Adrenal gland (tissue), 12 donors: Measurements from ENCODE around the gene SLC36A1. TPM values are rescaled to one million over a fixed set of nuclear protein-coding genes. Genes with fewer than 3 reads are reported as not detected.

Source experiments
- DNase-seq, 7 donors: peaks; one replicate each; pipeline ENCODE4 v3.0.0-alpha.2; 2019 to 2020
- H3K27ac ChIP-seq, 5 donors: fragments of 200-600 bp; sonication (generic) in 4 of 5; 1 replicate in 3 of 5; 2 replicates in 2 of 5; pipeline versions ENCODE4 v1.5.1 to v1.8.0; 2016 to 2020; ENCODE audit warnings: mild to moderate bottlenecking in 1 of 5
- H3K27me3 ChIP-seq: fragments of 200-600 bp; 2 replicates; pipeline ENCODE4 v1.8.0; 2021
- H3K36me3 ChIP-seq, 2 donors: fragments of 200-600 bp; replicated peaks in 1 of 2; 1 replicate in 1 of 2; 2 replicates in 1 of 2; pipeline versions ENCODE4 v1.5.1 to v1.8.0; 2018 to 2022
- H3K4me1 ChIP-seq, 2 donors: fragments of 200-600 bp; replicated peaks in 1 of 2; 1 replicate in 1 of 2; 2 replicates in 1 of 2; pipeline versions ENCODE4 v1.5.1 to v1.8.0; 2018 to 2021
- H3K4me3 ChIP-seq, 4 donors: fragments of 200-600 bp; sonication (generic) in 3 of 4; one replicate each; pipeline ENCODE4 v1.5.1; 2016 to 2018
- H3K9me3 ChIP-seq, 3 donors: fragments of 200-600 bp; sonication (generic) in 1 of 3; replicated peaks in 1 of 3; 1 replicate in 2 of 3; 2 replicates in 1 of 3; pipeline versions ENCODE4 v1.5.1 to v1.8.0; 2016 to 2021
- CTCF ChIP-seq, 6 experiments: fragments of 450-650 bp in 4 of 6; fragments of 200-600 bp in 2 of 6; sonication (generic) in 1 of 6; IDR thresholded peaks; 1 replicate in 5 of 6; 2 replicates in 1 of 6; pipeline versions ENCODE4 v1.5.1 to v1.8.0; 2016 to 2021; ENCODE audit warnings: antibody characterized with exemption in 6 of 6, mild to moderate bottlenecking in 2 of 6, moderate library complexity in 1 of 6
- POLR2A ChIP-seq, 2 donors: fragments of 450-650 bp; IDR thresholded peaks; one replicate each; pipeline ENCODE4 v1.6.1; 2017; ENCODE audit warnings: antibody characterized with exemption in 2 of 2, mild to moderate bottlenecking in 2 of 2, moderate library complexity in 1 of 2
- WGBS, 4 donors: extraction: QIAGEN DNeasy Blood & Tissue Kit in 2 of 4; methylation state at CpG; one replicate each; pipeline versions ENCODE4 v1.1.5 to v1.1.7; 2013 to 2017; 5-methylcytosine and 5-hydroxymethylcytosine counted together
- intact Hi-C, 2 donors: fragments of 100-400 bp; cut with DNase I; formaldehyde crosslinking; loops; one replicate each; pipeline versions ENCODE4 v1.14.1 to v1.15.0; 2022 to 2023
- polyA plus RNA-seq, 3 donors: library from polyadenylated mRNA; stranded (reverse); fragments of 200-250 nt in 2 of 3; fragments of 350-450 nt in 1 of 3; fragmentation: Illumina TruSeq in 1 of 3; extraction: RNeasy Lipid Tissue Mini Kit (QIAGEN cat#74804) in 1 of 3; gene quantifications; one replicate each; pipeline ENCODE4 v1.2.3, GENCODE V29; 2013 to 2014
- total RNA-seq, 9 donors: library from RNA; depleted of rRNA in 4 of 9; stranded (reverse); fragments of >200 nt in 4 of 9; fragments of 120-200 nt in 1 of 9; fragmentation: NEBNext Ultra II Directional in 1 of 9; extraction: Animal tissue kit (Norgen Biotek cat#: 25700) in 1 of 9; gene quantifications; one replicate each; pipeline versions ENCODE4 v1.1.0 to v1.2.4, GENCODE V29; 2013 to 2023
- donor health status: healthy with polysubstance abuse.
- donor health status: Bipolar disorder and iron deficiency.
- donor health status: DM: yes; HTN: yes; CAD: no.
- donor health status: DM: no; HTN: no; CAD: no.
- donor health status: DM: no; HTN: no; CAD: no.
- donor health status: DM: yes; HTN: yes; CAD: no.

SLC36A1 gene
- total and polyA plus RNA-seq, 12 donors: 3.0 to 15.4 (median 9.0) TPM

GRCh38 chr5:151431666-151432065 is 15.7 kb upstream of the SLC36A1 start:
- Histone ChIP-seq H3K9me3 (no peaks in the 10 kb centered on the region), H3K36me3 (no peaks in the 10 kb centered on the region), H3K4me3 (no peak overlapping the region), H3K27me3 (no peaks in the 10 kb centered on the region), H3K27ac (no peak overlapping the region), H3K4me1 (no peaks in the 10 kb centered on the region)
- intact Hi-C loops: no loop called here
- TF ChIP-seq CTCF (IDR thresholded peaks at IDR 0.05) (no peak), POLR2A (IDR thresholded peaks at IDR 0.05) (no peak)
- WGBS, 4 donors: 73 to 88% (median 83%) methylated on average over 6 of the region's 6 CpGs
- no peak for DNase-seq

- WGBS, 4 donors: 87 to 97% (median 91%) methylated on average over 3 of the region's 3 CpGs
- no peak for TF ChIP-seq POLR2A (IDR thresholded peaks at IDR 0.05)
- no peak for TF ChIP-seq CTCF (IDR thresholded peaks at IDR 0.05)
- Histone ChIP-seq H3K4me3 (no peak overlapping the region), H3K9me3 (no peaks in the 10 kb centered on the region), H3K27ac (no peak overlapping the region), H3K36me3 (no peaks in the 10 kb centered on the region), H3K27me3 (no peaks in the 10 kb centered on the region), H3K4me1 (no peaks in the 10 kb centered on the region)
- intact Hi-C loops: no loop called here
- DNase-seq: no peak
Observed at GRCh38 chr5:151432210-151432609, 15.2 kb upstream of the SLC36A1 start.

- intact Hi-C loops: no loop called here
- 76 to 94% (median 82%) methylated on average over 5 of the region's 5 CpGs for WGBS, 4 donors
- H3K9me3 ChIP-seq: no peaks in the 10 kb centered on the region
- no peak overlapping the region for H3K4me3 ChIP-seq
- no peaks in the 10 kb centered on the region for H3K27me3 ChIP-seq
- H3K27ac ChIP-seq: no peak overlapping the region
- no peak for DNase-seq
- no peaks in the 10 kb centered on the region for H3K36me3 ChIP-seq
- no peak for TF ChIP-seq CTCF (IDR thresholded peaks at IDR 0.05)
- TF ChIP-seq POLR2A (IDR thresholded peaks at IDR 0.05): no peak
- H3K4me1 ChIP-seq: no peaks in the 10 kb centered on the region
Observed at GRCh38 chr5:151434570-151435237, 12.7 kb upstream of the SLC36A1 start.

- H3K4me3 ChIP-seq: peak overlapping the region; percentile 14 to 79 (median 63)
- no peaks in the 10 kb centered on the region for H3K9me3 ChIP-seq
- 11 to 14% (median 13%) methylated on average over 21 to 24 of the region's 24 CpGs for WGBS, 4 donors
- intact Hi-C loops: loop anchor here (2.0 to 10.0 kb wide), 4 partner anchors 52 to 296 kb away; no protein-coding TSS in a partner anchor
- TF ChIP-seq POLR2A (IDR thresholded peaks at IDR 0.05) (no peak), CTCF (IDR thresholded peaks at IDR 0.05) (no peak)
- peak in 5 of 7 donors; percentile 2 to 66 (median 20) for DNase-seq
- H3K27me3 ChIP-seq: no peaks in the 10 kb centered on the region
- no peaks in the 10 kb centered on the region for H3K36me3 ChIP-seq
- peak overlapping the region in 3 of 5 donors; percentile 16 to 65 (median 58) for H3K27ac ChIP-seq
- peaks cover 0 to 16% of the 10 kb centered on the region in 2 donors for H3K4me1 ChIP-seq
Observed at GRCh38 chr5:151448038-151448985, 909 bp downstream of the SLC36A1 start.
